GOT3 (cell line): ENCODE measurements around the gene CLIP1.
"Not testable (repeated sequence)": the region's sequence is repeated elsewhere in the genome, so short reads cannot be mapped to it uniquely, and the experiment has no call there.

ENCODE experiments used
- DNase-seq: peaks from one replicate; lab custom pipeline; 2025; ENCODE audit warnings: mixed read lengths; lab: John Stamatoyannopoulos, UW

CLIP1 gene

DNA sequence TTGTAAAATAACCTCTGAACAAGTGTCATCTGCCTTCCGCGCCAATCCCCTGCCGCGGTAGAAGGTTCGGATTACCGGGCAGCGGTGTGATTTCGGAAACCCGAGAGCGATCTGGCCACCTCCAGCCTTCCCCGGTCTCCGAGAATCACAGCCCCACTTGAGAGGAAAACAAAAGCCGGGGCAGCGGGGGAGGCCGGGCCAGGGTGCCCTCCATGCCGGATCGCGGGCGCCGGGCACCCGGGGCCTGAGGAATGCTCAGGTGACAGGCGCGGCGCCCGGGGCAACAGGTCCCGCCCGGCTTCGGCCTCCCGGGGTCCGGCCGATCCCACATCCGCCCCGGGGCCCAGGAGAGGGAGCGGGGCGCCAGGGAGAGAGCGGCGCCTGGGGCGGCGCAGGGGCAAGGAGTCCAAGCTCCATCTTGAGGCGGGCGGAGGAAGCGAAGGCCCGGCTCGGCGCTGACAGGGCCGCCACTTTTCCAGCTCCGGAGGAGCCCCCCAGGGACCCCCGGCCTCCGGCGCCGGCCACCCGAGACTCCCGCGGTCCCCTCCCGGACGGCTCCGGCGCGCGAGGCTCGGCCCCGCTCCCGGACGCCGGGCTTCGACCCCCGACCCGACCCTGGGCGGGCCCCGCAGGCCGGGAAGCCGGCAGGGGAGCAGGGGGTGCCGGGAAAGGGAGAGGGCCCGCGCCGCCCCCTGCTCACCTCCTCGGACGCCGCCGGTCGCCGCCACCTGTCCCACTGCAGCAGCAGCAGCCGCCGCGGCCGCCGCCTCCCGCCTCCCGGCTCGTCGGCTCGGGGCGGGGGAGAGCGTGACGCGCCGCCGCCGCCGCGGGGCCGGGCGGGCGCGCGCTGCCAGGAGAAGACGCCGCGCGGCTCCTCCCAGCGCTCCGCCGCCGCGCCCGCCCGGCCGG lies at the start of gene CLIP1:
Gene CLIP1 (minus strand): TSS at position 849 of the 909 bp plus-strand sequence. CDS start 42,217 bp downstream, outside the sequence.
- DNase-seq = peak; percentile 35

DNA sequence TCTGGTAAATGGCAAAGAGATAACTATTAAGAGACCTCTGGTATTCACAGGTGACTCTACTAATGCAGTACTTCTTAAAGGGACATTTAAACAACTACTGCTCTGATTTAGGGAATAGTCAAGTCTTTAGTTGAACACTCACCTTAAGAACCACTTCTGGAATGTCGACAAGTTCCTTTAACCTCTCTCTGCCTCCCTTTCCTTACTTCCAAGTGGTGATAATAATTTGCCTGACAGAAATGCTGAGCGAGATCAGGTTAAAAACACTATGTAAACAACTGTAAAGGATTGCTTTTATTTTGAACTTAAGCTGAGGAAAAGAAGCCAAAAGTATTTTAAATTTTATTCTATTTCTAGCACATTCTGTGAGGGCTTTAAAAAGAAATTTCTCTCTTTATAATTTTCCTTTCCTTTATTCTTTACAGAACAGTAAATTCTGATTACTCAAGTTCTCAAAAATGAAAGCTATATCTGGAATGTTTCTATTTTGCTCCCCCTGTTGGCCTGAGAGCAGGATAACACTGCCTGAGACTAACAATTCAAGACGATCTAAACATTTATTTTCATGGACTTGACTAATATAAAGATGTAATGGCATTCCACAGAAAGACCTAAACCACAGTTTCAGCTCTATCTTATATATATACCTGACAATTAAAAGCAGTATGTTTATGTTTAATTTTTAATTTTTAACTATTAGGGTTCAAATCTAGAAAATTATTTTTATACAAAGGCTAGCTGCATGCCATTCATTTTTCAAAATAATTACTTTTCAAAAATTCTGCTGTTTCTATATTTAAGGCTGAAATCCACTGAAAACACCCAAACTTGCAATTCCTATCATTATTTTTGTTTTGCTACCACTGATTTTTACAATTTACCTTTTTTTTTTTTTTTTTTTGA lies 49.1 kb upstream of the CLIP1 start:
- DNase-seq = no peak

DNA sequence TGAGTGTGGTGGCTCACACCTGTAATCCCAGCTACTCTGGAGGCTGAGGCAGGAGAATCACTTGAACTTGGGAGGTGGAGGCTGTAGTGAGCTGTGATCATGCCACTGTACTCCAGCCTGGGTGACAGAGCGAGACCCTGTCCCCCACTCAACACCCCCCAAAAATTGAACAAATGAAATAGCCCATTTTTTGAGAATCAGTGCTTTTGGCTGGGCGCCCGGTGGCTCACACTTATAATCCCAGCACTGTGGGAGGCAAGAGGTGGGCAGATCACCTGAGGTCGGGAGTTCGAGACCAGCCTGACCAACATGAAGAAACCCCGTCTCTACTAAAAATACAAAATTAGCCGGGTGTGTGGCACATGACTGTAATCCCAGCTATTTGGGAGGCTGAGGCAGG lies 48.1 kb upstream of the CLIP1 start:
- DNase-seq = not testable (repeated sequence)

- not testable (repeated sequence) for DNase-seq
Measured at GRCh38 chr12:122469856-122470255, 47.4 kb upstream of the CLIP1 start.

- DNase-seq = no peak
Measured at GRCh38 chr12:122467983-122468382, 45.5 kb upstream of the CLIP1 start.

DNA sequence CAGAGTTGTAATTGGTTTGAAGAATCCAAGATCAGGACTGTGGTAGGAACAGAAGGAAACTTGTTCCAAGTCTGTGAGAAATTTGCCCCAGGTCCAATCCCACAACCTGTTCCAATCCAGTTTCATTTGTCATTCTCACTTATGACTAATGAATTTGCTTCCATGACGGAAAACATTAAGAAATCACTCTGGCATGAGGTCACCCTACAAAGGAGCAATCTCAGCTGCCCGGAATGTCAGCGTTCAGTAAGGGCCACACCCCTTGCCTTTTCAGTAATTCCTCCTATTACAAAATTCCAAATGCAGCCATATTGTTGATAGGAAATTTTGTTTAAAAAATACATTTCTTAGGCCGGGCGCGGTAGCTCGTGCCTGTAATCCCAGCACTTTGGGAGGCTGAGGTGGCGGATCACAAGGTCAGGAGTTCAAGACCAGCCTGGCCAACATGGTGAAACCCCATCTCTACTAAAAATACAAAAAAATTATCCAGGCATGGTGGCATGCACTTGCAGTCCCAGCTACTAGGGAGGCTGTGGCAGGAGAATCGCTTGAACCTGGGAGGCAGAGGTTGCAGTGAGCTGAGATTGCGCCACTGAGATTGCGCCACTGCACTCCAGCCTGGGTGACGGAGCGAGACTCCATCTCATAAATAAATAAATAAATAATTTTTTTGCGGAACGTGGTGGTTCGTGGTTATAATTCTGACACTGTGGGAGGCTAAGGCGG lies 42.0 kb upstream of the CLIP1 start:
- peak; percentile 16 for DNase-seq

DNA sequence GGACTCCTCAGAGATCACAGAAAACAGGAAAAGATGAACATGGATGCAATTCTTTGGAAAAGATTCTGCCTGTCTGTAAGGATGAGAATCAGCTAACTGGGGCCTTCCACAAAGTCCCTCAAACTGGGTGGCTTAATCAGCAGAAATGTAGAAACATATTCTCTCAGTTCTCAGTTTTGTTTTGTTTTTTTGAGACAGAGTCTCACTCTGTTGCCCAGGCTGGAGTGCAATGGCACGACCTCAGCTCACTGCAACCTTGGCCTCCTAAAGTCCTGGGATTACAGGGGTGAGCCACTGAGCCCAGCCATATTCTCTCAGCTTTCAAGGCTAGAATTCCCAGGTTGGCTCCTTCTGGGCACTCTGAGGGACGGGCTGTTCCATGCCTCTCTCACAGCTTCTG lies 38.2 kb upstream of the CLIP1 start:
- DNase-seq = no peak

GRCh38 chr12:122460061-122460460 lies 37.6 kb upstream of the CLIP1 start:
- no peak for DNase-seq

DNA sequence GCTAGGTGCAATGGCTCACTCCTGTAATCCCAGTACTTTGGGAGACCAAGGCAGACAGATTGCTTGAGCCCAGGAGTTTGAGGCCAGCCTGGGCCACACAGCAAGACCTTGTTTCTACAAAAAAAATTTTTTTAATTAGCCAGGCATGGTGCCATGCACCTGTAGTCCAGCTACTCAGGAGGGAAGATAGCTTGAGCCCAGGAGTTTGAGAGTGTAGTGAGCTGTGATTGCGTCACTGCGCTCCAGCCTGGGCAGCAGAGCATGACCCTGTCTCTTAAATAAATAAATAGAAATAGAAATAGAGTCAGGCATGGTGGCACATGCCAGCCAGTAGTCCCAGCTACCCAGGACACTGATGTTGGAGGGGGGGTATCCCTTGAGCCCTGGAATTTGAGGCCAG lies 36.7 kb upstream of the CLIP1 start:
- DNase-seq = no peak

GRCh38 chr12:122458105-122459035 lies 35.9 kb upstream of the CLIP1 start:
- DNase-seq = no peak

GRCh38 chr12:122457627-122458026 lies 35.2 kb upstream of the CLIP1 start:
- no peak for DNase-seq

GRCh38 chr12:122454739-122455138 lies 32.3 kb upstream of the CLIP1 start:
- no peak for DNase-seq

GRCh38 chr12:122454250-122454721 lies 31.8 kb upstream of the CLIP1 start:
- DNase-seq = no peak

DNA sequence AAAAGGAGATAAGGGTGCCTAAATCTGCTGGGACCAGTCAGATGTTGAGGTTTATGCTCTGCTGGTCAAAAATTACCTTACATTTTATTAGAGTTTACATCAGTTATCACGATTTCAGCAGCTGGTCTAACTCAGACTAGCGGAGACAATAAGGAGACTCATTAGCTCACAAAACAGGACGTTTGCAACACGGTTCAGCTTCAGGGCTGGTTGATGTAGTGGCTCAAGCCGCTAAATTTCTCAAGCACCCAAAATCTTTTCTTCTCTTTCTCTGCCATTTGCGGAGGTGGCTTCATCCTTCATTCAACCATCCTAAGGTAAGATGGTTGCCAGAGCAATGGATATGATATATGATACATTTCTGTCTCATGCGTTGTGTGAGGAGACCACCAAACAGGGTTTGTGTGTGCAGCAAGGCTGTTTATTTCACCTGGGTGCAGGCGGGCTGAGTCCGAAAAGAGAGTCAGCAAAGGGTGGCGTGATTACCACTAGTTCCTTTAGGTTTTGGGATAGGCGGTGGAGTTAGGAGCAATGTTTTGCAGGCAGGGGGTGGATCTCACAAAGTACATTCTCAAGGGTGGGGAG lies 30.3 kb upstream of the CLIP1 start:
- DNase-seq = no peak

DNA sequence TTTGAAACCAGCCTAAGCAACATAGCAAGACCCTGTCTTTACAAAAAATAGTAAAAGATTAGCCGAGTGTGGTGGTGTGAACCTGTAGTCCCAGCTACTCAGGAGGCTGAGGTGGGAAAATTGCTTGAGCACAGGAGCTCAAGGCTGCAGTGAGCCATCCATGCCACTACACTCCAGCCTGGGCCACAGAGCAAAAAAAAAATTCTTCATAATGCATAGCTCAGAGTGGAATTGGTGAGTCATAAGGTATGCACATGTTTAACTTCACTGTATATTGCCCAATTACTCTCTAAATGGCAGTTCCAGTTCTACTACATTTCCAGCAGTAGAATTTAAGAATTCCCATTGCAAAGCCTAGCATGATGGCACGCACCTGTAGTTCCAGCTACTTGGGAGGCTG lies 26.8 kb upstream of the CLIP1 start:
- no peak for DNase-seq

- DNase-seq = not testable (repeated sequence)
Measured at GRCh38 chr12:122447825-122448224, 25.4 kb upstream of the CLIP1 start.

GRCh38 chr12:122446390-122446789 lies 23.9 kb upstream of the CLIP1 start:
- DNase-seq = not testable (repeated sequence)

DNA sequence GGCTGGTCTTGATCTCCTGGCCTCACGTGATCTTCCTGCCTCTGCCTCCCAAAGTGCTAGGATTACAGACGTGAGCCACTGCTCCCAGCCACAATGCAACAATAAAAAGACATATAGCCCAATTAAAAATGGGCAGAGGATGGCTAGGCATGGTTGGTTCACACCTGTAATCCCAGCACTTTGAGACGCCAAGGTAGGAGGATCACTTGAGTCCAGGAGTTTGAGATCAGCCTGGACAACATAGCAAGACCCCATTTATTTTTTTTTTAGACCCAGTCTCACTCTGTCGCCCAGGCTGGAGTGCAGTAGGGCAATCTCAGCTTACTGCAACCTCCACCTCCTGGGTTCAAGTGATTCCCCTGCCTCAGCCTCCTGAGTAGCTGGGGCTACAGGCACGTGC lies 21.6 kb upstream of the CLIP1 start:
- not testable (repeated sequence) for DNase-seq

GRCh38 chr12:122438822-122439221 lies 16.4 kb upstream of the CLIP1 start:
- DNase-seq = not testable (repeated sequence)

DNA sequence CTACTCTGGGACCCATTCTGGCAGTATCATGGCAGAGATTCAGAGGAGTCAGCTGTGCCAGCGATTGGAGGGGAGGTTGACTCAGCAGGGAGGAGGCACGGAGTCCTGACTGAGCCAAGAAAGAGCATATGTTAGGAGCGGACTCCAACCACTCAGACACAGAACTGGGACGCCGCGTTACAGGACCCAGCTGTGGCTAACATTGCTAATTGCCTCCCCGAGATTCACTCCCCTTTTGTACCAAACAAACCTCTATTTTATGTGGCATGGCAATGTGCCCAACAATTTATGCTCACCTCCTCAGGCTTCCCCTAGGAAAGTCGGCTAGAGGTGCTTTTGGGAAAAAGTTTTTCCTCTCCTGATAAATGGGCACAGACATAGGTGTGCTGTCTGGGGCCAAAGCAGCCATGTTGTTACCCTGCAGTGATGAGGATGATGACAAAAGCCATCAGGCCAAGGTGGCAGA lies 15.2 kb upstream of the CLIP1 start:
- no peak for DNase-seq
